ENCODE results near the gene SNX9.

GRCh38 chr6:157911786-157912185 is 88.7 kb downstream of the SNX9 start:
- TF ChIP-seq POLR2A (IDR thresholded peaks at IDR 0.05; ENCODE audit: low read depth, low read length) (no peak), CTCF (conservative IDR thresholded peaks at IDR 0.05; ENCODE audit: low read depth, low read length) (no peak), CEBPB (IDR thresholded peaks at IDR 0.05; ENCODE audit: low read depth, low read length) (no peak), SMC3 (IDR thresholded peaks at IDR 0.05; ENCODE audit: low read depth, low read length) (no peak)

Data from IMR-90 (cell line).